ENCODE results near the gene RAB21. TPM values are rescaled to one million over a fixed set of nuclear protein-coding genes. Genes with fewer than 3 reads are reported as not detected.

Gene RAB21
- total and polyA plus RNA-seq, 4 donors = 28.0 to 113 (median 64.4) TPM

DNA sequence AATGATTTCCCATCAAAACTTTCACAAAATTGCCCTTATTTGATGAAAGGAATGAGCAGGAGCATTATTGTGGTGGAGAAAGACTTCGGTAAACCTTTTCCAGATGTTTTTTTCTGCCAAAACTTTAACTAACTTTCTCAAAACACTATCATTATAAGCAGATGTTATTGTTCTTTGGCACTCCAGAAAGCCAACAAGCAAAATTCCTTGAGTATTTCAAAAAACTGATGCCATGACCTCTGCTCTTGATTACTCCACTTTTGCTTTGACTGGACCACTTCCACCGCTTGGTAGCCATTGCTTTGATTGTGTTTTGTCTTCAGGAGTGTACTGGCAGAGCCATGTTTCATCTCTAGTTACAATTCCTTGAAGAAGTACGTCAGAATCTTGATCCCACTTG lies 29.7 kb upstream of the RAB21 start:
- no peaks in the 10 kb centered on the region for H3K4me1 ChIP-seq (ENCODE audit: control insufficient read depth in 1 of 2, insufficient read depth in 2 of 2, low read length in 2 of 2)
- H3K9me3 ChIP-seq (ENCODE audit: control insufficient read depth, low read length) = no peaks in the 10 kb centered on the region
- no peak for ATAC-seq (ENCODE audit: low FRiP score)
- WGBS, 2 donors = 73 to 80% methylated on average over 3 of the region's 3 CpGs
- intact Hi-C loops (cut with DNase I) = no loop called here
- no peak for DNase-seq
- no peak overlapping the region for H3K27ac ChIP-seq (ENCODE audit: low read depth in 1 of 2, low read length in 2 of 2)
- no peak overlapping the region for H3K4me3 ChIP-seq (ENCODE audit: low read length in 2 of 2)
- no peaks in the 10 kb centered on the region for H3K36me3 ChIP-seq (ENCODE audit: control insufficient read depth in 1 of 2, insufficient read depth in 2 of 2, low read length in 1 of 2)
- H3K27me3 ChIP-seq (ENCODE audit: control insufficient read depth in 1 of 2, insufficient read depth in 2 of 2, low read length in 1 of 2) = no peaks in the 10 kb centered on the region

DNA sequence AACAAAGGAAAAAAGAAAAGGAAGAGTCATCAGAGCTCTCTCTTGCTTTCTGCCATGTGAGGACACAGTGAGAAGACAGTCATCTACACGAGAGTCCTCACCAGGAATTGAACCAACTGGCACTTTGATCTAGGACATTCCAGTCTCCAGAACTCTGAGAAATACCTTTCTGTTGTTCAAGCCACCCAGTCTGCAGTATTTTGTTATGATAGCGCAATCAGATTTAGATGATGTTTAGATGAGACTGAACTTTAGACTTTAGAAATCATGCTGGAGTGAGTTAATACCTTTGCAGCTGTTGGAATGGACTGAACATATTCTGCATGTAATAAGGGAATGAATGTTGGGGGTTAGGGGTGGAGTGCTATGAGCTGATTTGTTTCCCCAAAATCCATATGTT lies 28.1 kb upstream of the RAB21 start:
- WGBS, 2 donors = 81 to 86% methylated on average over 2 of the region's 2 CpGs
- no peak for DNase-seq
- no peak for ATAC-seq (ENCODE audit: low FRiP score)
- Histone ChIP-seq H3K27me3 (ENCODE audit: control insufficient read depth in 1 of 2, insufficient read depth in 2 of 2, low read length in 1 of 2) (no peaks in the 10 kb centered on the region), H3K4me1 (ENCODE audit: control insufficient read depth in 1 of 2, insufficient read depth in 2 of 2, low read length in 2 of 2) (no peaks in the 10 kb centered on the region), H3K9me3 (ENCODE audit: control insufficient read depth, low read length) (no peaks in the 10 kb centered on the region), H3K4me3 (ENCODE audit: low read length in 2 of 2) (no peak overlapping the region), H3K36me3 (ENCODE audit: control insufficient read depth in 1 of 2, insufficient read depth in 2 of 2, low read length in 1 of 2) (no peaks in the 10 kb centered on the region), H3K27ac (ENCODE audit: low read depth in 1 of 2, low read length in 2 of 2) (no peak overlapping the region)
- intact Hi-C loops (cut with DNase I) = no loop called here

DNA sequence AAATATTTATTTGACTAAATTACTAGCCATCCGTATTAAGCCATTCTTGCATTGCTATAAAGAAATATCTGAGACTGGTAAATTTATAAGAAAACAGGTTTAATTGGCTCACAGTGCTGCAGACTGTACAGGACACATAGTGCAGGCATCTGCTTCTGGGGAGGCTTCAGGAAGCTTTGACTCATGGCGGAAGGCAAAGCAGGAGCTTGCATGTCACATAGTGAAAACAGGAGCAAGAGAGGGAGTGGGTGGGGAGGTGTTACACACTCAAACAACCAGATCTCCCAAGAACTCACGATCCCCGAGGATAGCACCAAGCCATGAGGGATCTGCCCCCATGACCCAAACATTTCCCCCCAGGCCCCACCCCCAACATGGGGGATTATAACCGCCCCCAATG lies 26.7 kb upstream of the RAB21 start:
- no peak for ATAC-seq (ENCODE audit: low FRiP score)

DNA sequence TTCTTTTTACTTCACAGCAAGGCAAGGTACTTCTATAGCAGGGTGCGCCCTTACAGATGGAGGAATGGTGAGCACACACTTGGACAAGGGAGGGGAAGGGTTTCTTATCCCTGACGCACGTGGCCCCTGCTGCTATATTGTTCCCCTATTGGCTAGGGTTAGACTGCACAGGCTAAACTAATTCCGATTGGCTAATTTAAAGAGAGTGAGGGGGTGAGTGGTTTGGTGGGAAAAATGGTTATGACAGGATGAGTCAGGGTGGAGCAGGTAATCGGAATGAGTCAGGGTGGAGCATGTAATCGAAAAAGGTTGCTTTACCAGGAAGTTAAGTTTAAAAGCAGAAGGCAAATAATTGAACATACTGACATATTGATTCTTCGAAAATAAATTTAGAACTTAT lies 23.7 kb upstream of the RAB21 start:
- DNase-seq = no peak
- WGBS, 2 donors = 75 to 76% methylated on average over 7 of the region's 7 CpGs
- Histone ChIP-seq H3K27ac (ENCODE audit: low read depth in 1 of 2, low read length in 2 of 2) (no peak overlapping the region), H3K27me3 (ENCODE audit: control insufficient read depth in 1 of 2, insufficient read depth in 2 of 2, low read length in 1 of 2) (no peaks in the 10 kb centered on the region), H3K36me3 (ENCODE audit: control insufficient read depth in 1 of 2, insufficient read depth in 2 of 2, low read length in 1 of 2) (no peaks in the 10 kb centered on the region), H3K4me3 (ENCODE audit: low read length in 2 of 2) (no peak overlapping the region), H3K9me3 (ENCODE audit: control insufficient read depth, low read length) (no peaks in the 10 kb centered on the region), H3K4me1 (ENCODE audit: control insufficient read depth in 1 of 2, insufficient read depth in 2 of 2, low read length in 2 of 2) (no peaks in the 10 kb centered on the region)
- ATAC-seq (ENCODE audit: low FRiP score) = no peak
- intact Hi-C loops (cut with DNase I) = no loop called here

More for the DNA sequence above, 26.7 kb upstream of the RAB21 start:
- Histone ChIP-seq H3K27me3 (ENCODE audit: control insufficient read depth in 1 of 2, insufficient read depth in 2 of 2, low read length in 1 of 2) (no peaks in the 10 kb centered on the region), H3K9me3 (ENCODE audit: control insufficient read depth, low read length) (no peaks in the 10 kb centered on the region), H3K4me3 (ENCODE audit: low read length in 2 of 2) (no peak overlapping the region), H3K36me3 (ENCODE audit: control insufficient read depth in 1 of 2, insufficient read depth in 2 of 2, low read length in 1 of 2) (no peaks in the 10 kb centered on the region), H3K27ac (ENCODE audit: low read depth in 1 of 2, low read length in 2 of 2) (no peak overlapping the region), H3K4me1 (ENCODE audit: control insufficient read depth in 1 of 2, insufficient read depth in 2 of 2, low read length in 2 of 2) (no peaks in the 10 kb centered on the region)
- intact Hi-C loops (cut with DNase I) = no loop called here
- DNase-seq = no peak
- WGBS, 2 donors = 70 to 83% methylated on average over 5 of the region's 5 CpGs

DNA sequence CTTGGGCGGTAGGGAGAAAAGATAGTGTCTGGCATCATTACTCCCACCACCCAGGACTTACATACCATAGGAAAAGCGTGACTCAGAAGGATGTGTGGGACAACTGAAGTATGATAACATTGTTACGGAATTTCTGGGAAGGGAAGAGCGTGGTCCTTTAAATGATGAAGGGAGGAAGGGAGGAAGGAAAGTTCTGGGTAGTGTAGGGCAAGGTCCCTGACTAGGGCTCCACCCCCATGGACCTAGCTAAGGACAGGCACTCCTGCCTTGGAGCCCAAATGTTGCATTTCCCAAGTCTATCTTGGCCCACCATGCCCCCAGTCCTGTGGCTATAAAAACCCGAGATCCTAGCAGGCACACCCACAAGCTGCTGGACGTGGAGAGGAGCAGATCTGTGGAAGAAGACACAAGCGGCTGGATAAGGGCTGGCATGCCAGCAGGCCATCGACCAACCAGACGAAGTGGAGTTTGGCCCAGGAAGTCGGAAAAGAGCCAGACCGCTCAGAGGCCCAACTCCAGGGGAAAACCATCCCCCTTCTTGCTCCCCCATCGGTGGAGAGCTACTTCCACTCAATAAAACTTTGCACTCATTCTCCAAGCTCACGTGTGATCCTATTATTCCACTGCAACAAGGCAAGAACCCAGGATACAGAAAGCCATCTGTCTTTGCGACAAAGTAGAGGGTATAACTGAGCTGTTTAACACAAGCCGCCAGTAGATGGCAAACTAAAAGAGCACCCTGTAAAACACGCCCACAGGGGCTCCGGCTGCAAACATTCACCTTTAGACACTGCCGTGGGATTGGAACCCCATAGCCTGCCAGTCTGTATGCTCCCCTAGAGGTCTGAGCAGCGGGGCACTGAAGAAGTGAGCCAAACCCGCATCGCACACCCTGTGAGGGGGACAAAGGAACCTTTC lies 23.0 kb upstream of the RAB21 start:
- H3K27ac ChIP-seq (ENCODE audit: low read depth in 1 of 2, low read length in 2 of 2) = no peak overlapping the region
- ATAC-seq (ENCODE audit: low FRiP score) (no peak), DNase-seq (no peak)
- H3K27me3 ChIP-seq (ENCODE audit: control insufficient read depth in 1 of 2, insufficient read depth in 2 of 2, low read length in 1 of 2) = no peaks in the 10 kb centered on the region
- H3K4me1 ChIP-seq (ENCODE audit: control insufficient read depth in 1 of 2, insufficient read depth in 2 of 2, low read length in 2 of 2) = no peaks in the 10 kb centered on the region
- no peaks in the 10 kb centered on the region for H3K9me3 ChIP-seq (ENCODE audit: control insufficient read depth, low read length)
- H3K4me3 ChIP-seq (ENCODE audit: low read length in 2 of 2) = no peak overlapping the region
- no peaks in the 10 kb centered on the region for H3K36me3 ChIP-seq (ENCODE audit: control insufficient read depth in 1 of 2, insufficient read depth in 2 of 2, low read length in 1 of 2)
- 74 to 77% methylated on average over 21 of the region's 21 CpGs for WGBS, 2 donors
- intact Hi-C loops (cut with DNase I) = no loop called here

DNA sequence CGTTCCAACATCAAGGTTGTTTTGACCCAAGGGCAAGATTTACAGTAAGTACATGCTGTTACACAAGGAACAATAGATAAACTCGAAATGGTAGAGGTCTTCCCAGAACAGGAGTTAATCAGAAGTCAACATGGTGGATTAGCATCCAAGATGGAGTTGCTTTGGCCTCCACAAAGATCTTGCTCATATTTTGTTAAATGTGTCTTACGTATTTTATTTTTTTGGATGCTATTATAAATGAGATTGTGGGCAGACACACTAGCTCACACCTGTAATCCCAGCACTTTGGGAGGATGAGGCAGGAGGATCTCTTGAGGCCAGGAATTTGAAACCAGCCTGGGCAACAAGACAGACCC lies 22.3 kb upstream of the RAB21 start:
- WGBS, 2 donors = 83 to 85% methylated on average over 3 of the region's 3 CpGs
- Histone ChIP-seq H3K36me3 (ENCODE audit: control insufficient read depth in 1 of 2, insufficient read depth in 2 of 2, low read length in 1 of 2) (no peaks in the 10 kb centered on the region), H3K27me3 (ENCODE audit: control insufficient read depth in 1 of 2, insufficient read depth in 2 of 2, low read length in 1 of 2) (no peaks in the 10 kb centered on the region), H3K9me3 (ENCODE audit: control insufficient read depth, low read length) (no peaks in the 10 kb centered on the region), H3K4me1 (ENCODE audit: control insufficient read depth in 1 of 2, insufficient read depth in 2 of 2, low read length in 2 of 2) (no peaks in the 10 kb centered on the region), H3K4me3 (ENCODE audit: low read length in 2 of 2) (no peak overlapping the region), H3K27ac (ENCODE audit: low read depth in 1 of 2, low read length in 2 of 2) (no peak overlapping the region)
- intact Hi-C loops (cut with DNase I) = no loop called here
- ATAC-seq (ENCODE audit: low FRiP score) = no peak
- no peak for DNase-seq

DNA sequence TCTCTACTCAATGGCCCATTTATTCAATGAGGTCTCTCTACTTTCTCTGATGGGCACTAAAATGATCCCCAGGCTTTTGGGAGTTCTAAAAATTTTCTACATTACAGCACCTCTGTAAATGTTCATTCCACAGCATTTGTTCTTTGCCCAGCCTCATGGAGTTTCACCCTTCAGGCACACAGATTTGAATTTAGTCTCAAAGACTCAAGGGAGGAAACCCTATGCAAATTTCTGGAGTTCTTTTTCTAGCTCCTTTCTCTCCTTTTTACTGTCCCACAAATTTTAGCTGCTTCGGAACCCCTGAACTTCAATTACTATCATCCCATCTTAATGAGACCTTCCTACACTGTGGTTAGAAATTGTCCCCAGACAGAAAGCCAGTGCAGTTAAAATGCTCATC lies 17.5 kb upstream of the RAB21 start:
- DNase-seq (no peak), ATAC-seq (ENCODE audit: low FRiP score) (no peak)
- no peaks in the 10 kb centered on the region for H3K4me1 ChIP-seq (ENCODE audit: control insufficient read depth in 1 of 2, insufficient read depth in 2 of 2, low read length in 2 of 2)
- no peaks in the 10 kb centered on the region for H3K36me3 ChIP-seq (ENCODE audit: control insufficient read depth in 1 of 2, insufficient read depth in 2 of 2, low read length in 1 of 2)
- intact Hi-C loops (cut with DNase I) = no loop called here
- no peak overlapping the region for H3K4me3 ChIP-seq (ENCODE audit: low read length in 2 of 2)
- 90 to 93% methylated on average over 1 of the region's 1 CpG for WGBS, 2 donors
- no peaks in the 10 kb centered on the region for H3K9me3 ChIP-seq (ENCODE audit: control insufficient read depth, low read length)
- no peak overlapping the region for H3K27ac ChIP-seq (ENCODE audit: low read depth in 1 of 2, low read length in 2 of 2)
- no peaks in the 10 kb centered on the region for H3K27me3 ChIP-seq (ENCODE audit: control insufficient read depth in 1 of 2, insufficient read depth in 2 of 2, low read length in 1 of 2)

DNA sequence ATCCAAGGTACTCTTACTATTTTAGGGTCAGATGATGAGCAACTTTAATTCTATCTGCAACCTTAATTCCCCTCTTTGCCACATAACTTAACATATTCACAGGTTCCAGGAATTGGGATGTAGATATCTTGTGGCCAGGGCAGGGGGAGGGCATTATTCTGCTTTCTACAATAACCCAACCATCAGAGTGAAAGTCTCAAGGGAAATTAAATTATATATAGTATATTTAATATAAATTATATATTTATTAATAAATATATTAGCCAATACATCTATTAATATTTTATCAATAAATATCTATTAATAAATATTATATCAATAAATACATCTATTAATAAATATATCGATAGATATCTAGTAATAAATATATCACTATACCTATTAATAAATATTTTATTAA lies 11.7 kb upstream of the RAB21 start:
- WGBS, 2 donors = 0 to 10% methylated on average over 1 of the region's 1 CpG
- Histone ChIP-seq H3K4me3 (ENCODE audit: low read length in 2 of 2) (no peak overlapping the region), H3K27me3 (ENCODE audit: control insufficient read depth in 1 of 2, insufficient read depth in 2 of 2, low read length in 1 of 2) (no peaks in the 10 kb centered on the region), H3K36me3 (ENCODE audit: control insufficient read depth in 1 of 2, insufficient read depth in 2 of 2, low read length in 1 of 2) (no peaks in the 10 kb centered on the region), H3K9me3 (ENCODE audit: control insufficient read depth, low read length) (no peaks in the 10 kb centered on the region), H3K27ac (ENCODE audit: low read depth in 1 of 2, low read length in 2 of 2) (no peak overlapping the region), H3K4me1 (ENCODE audit: control insufficient read depth in 1 of 2, insufficient read depth in 2 of 2, low read length in 2 of 2) (no peaks in the 10 kb centered on the region)
- no peak for ATAC-seq (ENCODE audit: low FRiP score)
- intact Hi-C loops (cut with DNase I) = loop anchor here in 1 of 2 donors (10.0 kb wide), 2 partner anchors 98 to 328 kb away; no protein-coding TSS in a partner anchor
- no peak for DNase-seq

Measured in aorta (tissue), 5 donors.